ENCODE measurements around the gene SENP6. TPM values are rescaled to one million over a fixed set of nuclear protein-coding genes. Genes with fewer than 3 reads are reported as not detected.

SENP6 gene
- total RNA-seq, 4 donors from 2014 or later = 154 to 255 (median 170) TPM

GRCh38 chr6:75759207-75759606 is 157.5 kb downstream of the SENP6 start:
- Histone ChIP-seq H3K4me1 (peaks cover 11 to 19% of the 10 kb centered on the region in 2 donors), H3K4me3 (replicated peaks in 1 of 3) (no peak overlapping the region), H3K27me3 (no peaks in the 10 kb centered on the region), H3K36me3 (no peaks in the 10 kb centered on the region), H3K9me3 (no peaks in the 10 kb centered on the region), H3K27ac (peak overlapping the region in 1 of 3 donors; percentile 14)
- WGBS, 2 donors = 22 to 35% methylated on average over 5 of the region's 5 CpGs
- intact Hi-C loops (cut with DNase I) = no loop called here
- peak; percentile 57 to 63 for DNase-seq
- TF ChIP-seq, protein P1, sequence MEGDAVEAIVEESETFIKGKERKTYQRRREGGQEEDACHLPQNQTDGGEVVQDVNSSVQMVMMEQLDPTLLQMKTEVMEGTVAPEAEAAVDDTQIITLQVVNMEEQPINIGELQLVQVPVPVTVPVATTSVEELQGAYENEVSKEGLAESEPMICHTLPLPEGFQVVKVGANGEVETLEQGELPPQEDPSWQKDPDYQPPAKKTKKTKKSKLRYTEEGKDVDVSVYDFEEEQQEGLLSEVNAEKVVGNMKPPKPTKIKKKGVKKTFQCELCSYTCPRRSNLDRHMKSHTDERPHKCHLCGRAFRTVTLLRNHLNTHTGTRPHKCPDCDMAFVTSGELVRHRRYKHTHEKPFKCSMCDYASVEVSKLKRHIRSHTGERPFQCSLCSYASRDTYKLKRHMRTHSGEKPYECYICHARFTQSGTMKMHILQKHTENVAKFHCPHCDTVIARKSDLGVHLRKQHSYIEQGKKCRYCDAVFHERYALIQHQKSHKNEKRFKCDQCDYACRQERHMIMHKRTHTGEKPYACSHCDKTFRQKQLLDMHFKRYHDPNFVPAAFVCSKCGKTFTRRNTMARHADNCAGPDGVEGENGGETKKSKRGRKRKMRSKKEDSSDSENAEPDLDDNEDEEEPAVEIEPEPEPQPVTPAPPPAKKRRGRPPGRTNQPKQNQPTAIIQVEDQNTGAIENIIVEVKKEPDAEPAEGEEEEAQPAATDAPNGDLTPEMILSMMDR (IDR thresholded peaks at IDR 0.05) = peak in 1 of 6 experiments; percentile 34
- no peak for TF ChIP-seq POLR2A (IDR thresholded peaks at IDR 0.05)

DNA sequence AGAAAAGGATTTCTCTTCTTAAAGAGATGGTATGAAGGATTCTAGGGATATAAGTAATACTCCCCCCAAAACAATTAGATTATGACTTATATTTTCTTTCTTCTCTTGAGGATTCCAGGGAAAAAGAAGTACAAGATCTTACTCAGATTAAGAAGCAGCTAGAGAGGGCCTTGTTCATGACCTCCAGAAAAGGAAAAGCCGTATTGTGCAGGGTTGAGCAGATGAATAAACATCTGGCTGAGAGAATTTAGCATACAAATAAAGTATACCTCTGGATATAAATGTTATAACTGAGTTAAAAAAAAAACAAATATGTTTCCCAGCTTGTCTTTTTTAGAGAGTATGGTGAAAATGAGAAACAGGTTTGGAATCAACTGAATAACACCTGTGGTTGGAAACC is 158.6 kb downstream of the SENP6 start:
- Histone ChIP-seq H3K27me3 (no peaks in the 10 kb centered on the region), H3K4me1 (peaks cover 11 to 19% of the 10 kb centered on the region in 2 donors), H3K9me3 (no peaks in the 10 kb centered on the region), H3K4me3 (replicated peaks in 1 of 3) (no peak overlapping the region), H3K27ac (no peak overlapping the region), H3K36me3 (no peaks in the 10 kb centered on the region)
- 85 to 94% methylated on average over 1 of the region's 1 CpG for whole genome bisulfite sequencing, 2 donors
- intact Hi-C loops (cut with DNase I) = no loop called here
- no peak for TF ChIP-seq POLR2A (IDR thresholded peaks at IDR 0.05)
- TF ChIP-seq, protein P1 (IDR thresholded peaks at IDR 0.05) = no peak
- DNase-seq = no peak

GRCh38 chr6:75761489-75761888 is 159.8 kb downstream of the SENP6 start:
- DNase-seq = no peak
- TF ChIP-seq, protein P1 (IDR thresholded peaks at IDR 0.05) = no peak
- no peak for TF ChIP-seq POLR2A (IDR thresholded peaks at IDR 0.05)
- Histone ChIP-seq H3K27ac (no peak overlapping the region), H3K4me1 (peaks cover 11 to 19% of the 10 kb centered on the region in 2 donors), H3K27me3 (no peaks in the 10 kb centered on the region), H3K4me3 (replicated peaks in 1 of 3) (no peak overlapping the region), H3K36me3 (no peaks in the 10 kb centered on the region), H3K9me3 (no peaks in the 10 kb centered on the region)
- intact Hi-C loops (cut with DNase I) = no loop called here
- 100% methylated on average over 1 of the region's 1 CpG for WGBS, 2 donors

DNA sequence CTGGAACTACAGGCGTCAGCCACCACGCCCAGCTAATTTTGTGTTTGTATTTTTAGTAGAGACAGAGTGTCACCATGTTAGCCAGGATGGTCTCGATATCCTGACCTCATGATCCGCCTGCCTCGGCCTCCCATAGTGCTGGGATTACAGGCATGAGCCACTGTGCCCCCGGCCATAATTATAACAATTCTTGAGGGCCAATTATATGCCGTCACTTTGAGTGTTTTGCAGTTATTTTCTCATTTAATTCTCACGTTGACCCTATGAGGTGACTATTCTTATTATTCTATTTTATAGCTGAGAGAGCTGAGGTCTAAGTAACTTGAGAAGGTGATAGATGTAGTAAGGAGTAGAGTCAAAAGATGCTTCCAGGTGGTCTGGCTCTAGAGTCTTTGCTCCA is 160.4 kb downstream of the SENP6 start:
- Histone ChIP-seq H3K4me1 (peaks cover 11 to 19% of the 10 kb centered on the region in 2 donors), H3K36me3 (no peaks in the 10 kb centered on the region), H3K27ac (no peak overlapping the region), H3K27me3 (no peaks in the 10 kb centered on the region), H3K4me3 (replicated peaks in 1 of 3) (no peak overlapping the region), H3K9me3 (no peaks in the 10 kb centered on the region)
- no peak for TF ChIP-seq POLR2A (IDR thresholded peaks at IDR 0.05)
- TF ChIP-seq, protein P1 (IDR thresholded peaks at IDR 0.05) = no peak
- intact Hi-C loops (cut with DNase I) = no loop called here
- 97 to 99% methylated on average over 8 of the region's 8 CpGs for WGBS, 2 donors
- DNase-seq = no peak

DNA sequence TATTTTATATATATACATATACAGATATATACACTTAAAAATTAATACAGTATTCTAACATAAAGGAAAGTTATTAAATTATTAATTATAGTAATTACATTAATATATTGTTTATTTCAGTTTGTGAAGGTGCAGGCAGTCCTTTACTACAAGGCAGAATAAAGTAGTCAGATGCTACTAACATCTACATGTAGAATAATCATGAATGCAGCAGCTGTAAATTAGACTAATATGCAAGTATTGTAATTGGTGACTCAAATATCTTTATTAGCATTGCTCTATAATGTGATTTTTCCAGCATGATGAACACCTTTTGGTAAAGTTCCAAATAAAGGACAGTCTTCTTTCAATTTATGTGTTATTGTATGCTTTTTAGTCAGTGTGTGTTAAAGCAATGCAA is 164.7 kb downstream of the SENP6 start:
- Histone ChIP-seq H3K9me3 (no peaks in the 10 kb centered on the region), H3K36me3 (no peaks in the 10 kb centered on the region), H3K4me3 (replicated peaks in 1 of 3) (no peak overlapping the region), H3K4me1 (no peaks in the 10 kb centered on the region), H3K27me3 (no peaks in the 10 kb centered on the region), H3K27ac (no peak overlapping the region)
- no peak for DNase-seq
- TF ChIP-seq, protein P1 (IDR thresholded peaks at IDR 0.05) = no peak
- TF ChIP-seq POLR2A (IDR thresholded peaks at IDR 0.05) = no peak
- intact Hi-C loops (cut with DNase I) = no loop called here

Small RNA genes within 50 kb of the gene (small RNA-seq; reads per million reads assigned to genes)
- not detected for gene RNU6-1016P
- not detected for gene RNU6-1338P
- not detected for gene RNU6-155P

Other genes with a start within 250 kb of the SENP6 start
- 1 to 10 TPM; 2.2 to 9.3 (median 5.1) TPM for gene FILIP1, start 108.1 kb upstream of the SENP6 start, total RNA-seq
- gene MYO6, start 147.4 kb downstream of the SENP6 start, total RNA-seq = 10 to 100 TPM; 36.1 to 45.3 (median 39.1) TPM